Effector CD8-positive, alpha-beta T cell (primary cell): Measurements from ENCODE around the gene TM4SF4.

Experiments used
- DNase-seq: peaks from one replicate; lab custom pipeline; 2025; lab: John Stamatoyannopoulos, UW

Gene TM4SF4

DNA sequence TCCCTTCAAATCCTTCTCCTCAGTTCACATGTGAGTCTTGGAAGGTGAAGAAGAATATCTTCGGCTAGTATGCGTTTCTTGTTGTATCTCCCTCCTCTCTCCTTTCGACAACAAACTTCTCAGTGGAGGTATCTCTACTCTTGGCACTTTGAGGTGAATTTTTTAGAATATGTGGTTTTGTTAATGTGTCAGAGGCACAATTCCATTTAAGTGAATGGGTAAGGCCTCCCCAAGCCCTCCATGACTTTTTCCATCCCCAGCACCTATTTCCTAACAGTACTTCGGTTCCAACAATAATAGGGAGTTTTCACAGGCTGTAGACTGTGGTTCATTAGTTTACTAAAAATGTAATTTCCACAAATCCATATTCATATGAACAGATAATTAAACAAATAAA lies 74.2 kb downstream of the TM4SF4 start:
- DNase-seq, result no peak

DNA sequence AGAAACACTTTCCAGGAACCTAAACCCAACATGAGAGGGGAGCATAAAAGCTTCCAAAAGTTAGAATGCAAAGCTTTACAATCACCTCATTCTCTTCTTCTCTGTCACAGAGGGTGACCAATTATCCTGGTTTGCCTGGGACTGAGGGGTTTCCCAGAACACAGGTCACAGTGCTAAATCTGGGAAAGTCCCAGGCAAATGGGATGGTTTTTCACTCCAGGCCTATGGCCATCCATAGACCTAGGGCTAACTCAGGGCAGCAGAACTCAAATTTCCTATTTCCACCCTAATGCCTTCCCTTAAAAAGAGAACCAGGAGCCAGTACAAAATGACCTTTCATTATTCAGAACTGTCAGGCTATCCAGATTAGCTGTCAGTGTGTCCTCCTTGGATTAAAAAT lies 77.0 kb downstream of the TM4SF4 start:
- DNase-seq, result no peak

DNA sequence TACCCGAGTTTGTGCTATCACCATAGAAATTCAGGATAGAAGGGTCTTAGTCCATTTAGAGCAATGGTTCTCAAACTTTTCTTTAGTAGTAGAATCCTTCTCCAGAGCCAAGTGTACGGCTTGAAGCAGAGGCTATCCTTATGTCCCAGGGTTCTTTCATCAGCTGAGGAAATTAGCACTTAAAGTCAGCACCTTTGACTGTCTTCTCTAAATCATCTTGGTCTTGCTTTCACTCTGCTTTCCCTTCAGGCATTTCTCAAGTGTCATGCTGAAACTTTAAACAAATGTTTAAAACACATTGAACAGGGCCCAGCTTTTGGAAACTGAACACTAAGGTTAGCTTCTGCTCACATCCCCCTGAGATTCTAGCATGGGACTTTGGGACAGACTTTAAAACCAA lies 78.2 kb downstream of the TM4SF4 start:
- DNase-seq, result no peak
